SK-N-SH (cell line): ENCODE measurements around the gene UBE2K. TPM values are rescaled to one million over a fixed set of nuclear protein-coding genes. Genes with fewer than 3 reads are reported as not detected.
A peak's percentile ranks its signal among the peaks of the same experiment; 100 is the strongest.
"Not testable (repeated sequence)": the region's sequence is repeated elsewhere in the genome, so short reads cannot be mapped to it uniquely, and the experiment has no call there.

ENCODE experiments used
- CTCF ChIA-PET: fragments of 300-600, 350-600 bp; formaldehyde crosslinking; extraction: SDS; loops from one replicate; lab custom pipeline; 2021; lab: Yijun Ruan, JAX
- POLR2A ChIA-PET: fragments of 350-600 bp; sonication (Branson Sonifier 250); formaldehyde crosslinking; extraction: SDS; loops from one replicate; lab custom pipeline; 2020; ENCODE audit warnings: antibody characterized with exemption, inconsistent platforms; lab: Yijun Ruan, JAX
- DNase-seq: peaks from one replicate; pipeline ENCODE4 v3.0.0; 2012
- H2AFZ ChIP-seq: fragments of 200-600 bp; sonication (generic); 2 replicates; pipeline ENCODE4 v1.8.1; 2016; ENCODE audit warnings: antibody characterized with exemption, mild to moderate bottlenecking, low read depth
- H3F3A ChIP-seq: fragments of 200-600 bp; sonication (generic); replicated peaks from 2 replicates; pipeline ENCODE3; 2016; ENCODE audit warnings: antibody characterized with exemption, mild to moderate bottlenecking; ENCODE audit not compliant: insufficient read depth
- H3K27ac ChIP-seq, 2 experiments: fragments of 200-500 bp in 1 of 2; fragments of 200-600 bp in 1 of 2; sonication (Bioruptor generic) in 1 of 2; sonication (generic), shearing (Covaris generic) in 1 of 2; 2 replicates each; pipeline versions ENCODE4 v1.5.1 to v1.6.1; 2014 to 2016; ENCODE audit warnings: low read depth in 2 of 2, inconsistent platforms in 1 of 2, low read length in 1 of 2, mild to moderate bottlenecking in 1 of 2, mixed read lengths in 1 of 2
- H3K27me3 ChIP-seq: fragments of 200-600 bp; sonication (generic), shearing (Covaris generic); 2 replicates; pipeline ENCODE4 v1.6.1; 2016; ENCODE audit warnings: mixed run types; ENCODE audit not compliant: insufficient read depth
- H3K36me3 ChIP-seq, 2 experiments: fragments of 200-500 bp in 1 of 2; fragments of 200-600 bp in 1 of 2; sonication (Bioruptor generic) in 1 of 2; sonication (generic) in 1 of 2; replicated peaks in 1 of 2; 2 replicates each; pipeline versions ENCODE3 to v1.5.1; 2014 to 2016; ENCODE audit warnings: low read length in 1 of 2, mild to moderate bottlenecking in 1 of 2; ENCODE audit not compliant: insufficient read depth in 2 of 2, control insufficient read depth in 1 of 2
- H3K4me1 ChIP-seq, 2 experiments: fragments of 200-500 bp in 1 of 2; fragments of 200-600 bp in 1 of 2; sonication (Bioruptor generic) in 1 of 2; sonication (generic), shearing (Covaris generic) in 1 of 2; 2 replicates each; pipeline versions ENCODE4 v1.5.1 to v1.6.1; 2014 to 2016; ENCODE audit warnings: low read depth in 1 of 2, low read length in 1 of 2, mixed run types in 1 of 2; ENCODE audit not compliant: insufficient read depth in 2 of 2, control insufficient read depth in 1 of 2
- H3K4me2 ChIP-seq: fragments of 200-600 bp; sonication (generic), shearing (Covaris generic); 2 replicates; pipeline ENCODE4 v1.6.1; 2017; ENCODE audit warnings: mixed run types
- H3K4me3 ChIP-seq, 2 experiments: fragments of 200-500 bp in 1 of 2; fragments of 200-600 bp in 1 of 2; sonication (Bioruptor generic) in 1 of 2; sonication (generic), shearing (Covaris generic) in 1 of 2; 2 replicates each; pipeline versions ENCODE4 v1.5.1 to v1.8.1; 2014 to 2016; ENCODE audit warnings: low read depth in 2 of 2, inconsistent platforms in 1 of 2, low read length in 1 of 2, mild to moderate bottlenecking in 1 of 2, mixed read lengths in 1 of 2, moderate library complexity in 1 of 2
- H3K79me2 ChIP-seq: fragments of 200-600 bp; sonication (generic); 2 replicates; pipeline ENCODE4 v1.8.1; 2017; ENCODE audit warnings: mild to moderate bottlenecking; ENCODE audit not compliant: insufficient read depth
- H3K9ac ChIP-seq: fragments of 200-600 bp; sonication (generic); 2 replicates; pipeline ENCODE4 v1.6.1; 2017; ENCODE audit warnings: mixed run types
- H3K9me2 ChIP-seq: fragments of 200-600 bp; sonication (generic); 2 replicates; pipeline ENCODE4 v1.6.1; 2017; ENCODE audit warnings: mixed run types
- H3K9me3 ChIP-seq: fragments of 200-600 bp; sonication (generic); 2 replicates; pipeline ENCODE4 v1.6.1; 2017; ENCODE audit warnings: mixed run types, mild to moderate bottlenecking, moderate library complexity
- H4K20me1 ChIP-seq: fragments of 200-600 bp; sonication (generic); 2 replicates; pipeline ENCODE4 v1.6.1; 2017; ENCODE audit warnings: mild to moderate bottlenecking, mixed run types; ENCODE audit not compliant: insufficient read depth
- WGBS: methylation state at CpG from one replicate; pipeline ENCODE4 v1.1.6; 2017; ENCODE audit warnings: low lambda C conversion rate; 5-methylcytosine and 5-hydroxymethylcytosine counted together
- polyA plus RNA-seq, 3 experiments: library from polyadenylated mRNA; depleted of rRNA; stranded (reverse); fragments of >200 nt; gene quantifications; 2 replicates each; pipeline ENCODE4 v1.2.3, GENCODE V29; 2012
- TF ChIP-seq, protein P1 (sequence below): IDR thresholded peaks from 2 replicates; pipeline ENCODE4; 2012

UBE2K gene
- polyA plus RNA-seq, 1 of the 3 experiments (the other 2 are of a cell fraction) = 102 TPM

DNA sequence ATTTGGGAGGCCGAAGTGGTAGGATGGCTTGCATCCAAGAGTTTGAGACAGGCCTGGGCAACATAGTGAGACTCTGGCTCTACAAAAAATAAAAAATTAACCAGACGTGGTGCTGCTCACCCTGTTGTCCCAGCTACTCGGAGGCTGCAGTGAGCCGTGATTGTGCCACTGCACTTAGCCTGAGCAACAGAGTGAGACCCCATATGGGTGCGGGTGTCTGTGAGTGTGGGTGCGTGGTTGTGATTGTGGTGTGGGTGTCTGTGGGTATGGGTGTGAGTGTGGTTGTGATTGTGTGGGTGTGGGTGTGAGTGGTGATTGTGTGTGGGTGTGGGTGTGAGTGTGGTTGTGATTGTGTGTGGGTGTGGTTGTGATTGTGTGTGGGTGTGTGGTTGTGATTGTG is 114.6 kb downstream of the UBE2K start (continued):
- TF ChIP-seq, protein P1, sequence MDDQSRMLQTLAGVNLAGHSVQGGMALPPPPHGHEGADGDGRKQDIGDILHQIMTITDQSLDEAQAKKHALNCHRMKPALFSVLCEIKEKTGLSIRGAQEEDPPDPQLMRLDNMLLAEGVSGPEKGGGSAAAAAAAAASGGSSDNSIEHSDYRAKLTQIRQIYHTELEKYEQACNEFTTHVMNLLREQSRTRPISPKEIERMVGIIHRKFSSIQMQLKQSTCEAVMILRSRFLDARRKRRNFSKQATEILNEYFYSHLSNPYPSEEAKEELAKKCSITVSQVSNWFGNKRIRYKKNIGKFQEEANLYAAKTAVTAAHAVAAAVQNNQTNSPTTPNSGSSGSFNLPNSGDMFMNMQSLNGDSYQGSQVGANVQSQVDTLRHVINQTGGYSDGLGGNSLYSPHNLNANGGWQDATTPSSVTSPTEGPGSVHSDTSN = no peak

DNA sequence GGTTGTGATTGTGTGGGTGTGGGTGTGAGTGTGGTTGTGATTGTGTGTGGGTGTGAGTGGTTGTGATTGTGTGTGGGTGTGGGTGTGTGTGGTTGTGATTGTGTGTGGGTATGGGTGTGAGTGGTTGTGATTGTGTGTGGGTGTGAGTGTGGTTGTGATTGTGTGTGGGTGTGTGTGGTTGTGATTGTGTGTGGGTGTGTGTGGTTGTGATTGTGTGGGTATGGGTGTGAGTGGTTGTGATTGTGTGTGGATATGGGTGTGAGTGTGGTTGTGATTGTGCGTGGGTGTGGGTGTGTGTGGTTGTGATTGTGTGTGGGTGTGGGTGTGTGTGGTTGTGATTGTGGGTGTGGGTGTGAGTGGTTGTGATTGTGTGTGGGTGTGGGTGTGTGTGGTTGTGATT is 115.1 kb downstream of the UBE2K start:
- H3K79me2 ChIP-seq, H3K4me1 ChIP-seq, H2AFZ ChIP-seq, H4K20me1 ChIP-seq, DNase-seq, H3K4me3 ChIP-seq, H3K27ac ChIP-seq, H3K36me3 ChIP-seq, CTCF ChIA-PET, H3K27me3 ChIP-seq, H3K9ac ChIP-seq, H3K9me2 ChIP-seq, POLR2A ChIA-PET, H3K9me3 ChIP-seq, H3K4me2 ChIP-seq: not testable (repeated sequence)
- WGBS = 0% methylated on average over 1 of the region's 1 CpG
- peaks cover 13% of the 10 kb centered on the region for H3F3A ChIP-seq

DNA sequence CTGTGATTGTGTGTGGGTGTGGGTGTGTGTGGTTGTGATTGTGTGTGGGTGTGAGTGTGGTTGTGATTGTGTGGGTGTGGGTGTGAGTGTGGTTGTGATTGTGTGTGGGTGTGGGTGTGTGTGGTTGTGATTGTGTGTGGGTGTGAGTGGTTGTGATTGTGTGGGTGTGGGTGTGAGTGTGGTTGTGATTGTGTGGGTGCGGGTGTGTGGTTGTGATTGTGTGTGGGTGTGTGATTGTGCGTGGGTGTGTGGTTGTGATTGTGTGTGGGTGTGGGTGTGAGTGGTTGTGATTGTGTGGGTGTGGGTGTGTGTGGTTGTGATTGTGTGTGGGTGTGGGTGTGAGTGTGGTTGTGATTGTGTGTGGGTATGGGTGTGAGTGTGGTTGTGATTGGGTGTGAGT is 115.8 kb downstream of the UBE2K start:
- CTCF ChIA-PET, H3K9ac ChIP-seq, H3K27ac ChIP-seq, DNase-seq, H3K79me2 ChIP-seq, H3K4me2 ChIP-seq, H3K9me2 ChIP-seq, H3K4me3 ChIP-seq, POLR2A ChIA-PET, H3K27me3 ChIP-seq, H3K36me3 ChIP-seq, H2AFZ ChIP-seq, H4K20me1 ChIP-seq, H3K9me3 ChIP-seq, H3K4me1 ChIP-seq: not testable (repeated sequence)
- peaks cover 13% of the 10 kb centered on the region for H3F3A ChIP-seq
- WGBS = 71% methylated on average over 2 of the region's 2 CpGs

DNA sequence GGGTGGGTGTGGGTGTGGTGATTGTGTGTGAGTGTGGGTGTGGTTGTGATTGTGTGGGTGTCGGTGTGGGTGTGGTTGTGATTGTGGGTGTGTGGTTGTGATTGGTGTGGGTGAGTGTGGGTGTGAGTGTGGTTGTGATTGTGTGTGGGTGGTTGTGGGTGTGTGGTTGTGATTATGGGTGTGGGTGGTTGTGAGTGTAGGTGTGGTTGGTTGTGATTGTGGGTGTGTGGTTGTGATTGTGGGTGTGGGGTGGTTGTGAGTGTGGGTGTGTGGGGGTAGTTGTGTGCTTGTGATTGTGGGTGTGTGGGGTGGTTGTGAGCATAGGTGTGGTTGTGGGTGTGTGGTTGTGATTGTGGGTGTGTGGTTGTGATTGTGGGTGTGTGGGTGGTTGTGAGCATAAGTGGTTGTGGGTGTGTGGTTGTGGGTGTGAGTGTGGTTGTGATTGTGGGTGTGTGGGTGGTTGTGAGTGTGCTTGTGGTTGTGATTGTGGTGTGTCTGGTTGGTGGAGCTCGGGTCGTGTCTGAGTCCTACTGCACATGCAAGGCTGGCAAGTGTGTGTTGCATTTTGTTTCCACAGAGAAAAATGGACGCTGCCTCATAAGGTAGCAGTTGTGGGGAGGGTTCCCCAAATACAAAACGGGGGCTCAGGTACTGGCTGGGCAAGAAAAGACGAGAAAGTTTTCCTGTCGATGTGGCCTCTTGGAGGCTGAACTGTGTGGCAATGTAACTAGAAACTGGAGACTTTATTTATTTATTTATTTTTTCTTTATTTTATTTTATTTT is 116.7 kb downstream of the UBE2K start:
- H3K36me3 ChIP-seq = no peaks in the 10 kb centered on the region
- no peak overlapping the region for H3K4me2 ChIP-seq
- CTCF ChIA-PET = no interaction called here
- no peak overlapping the region for H3K27ac ChIP-seq
- no peak overlapping the region for H3K4me3 ChIP-seq
- no peaks in the 10 kb centered on the region; a peak in 1 of 4 replicates for H3K4me1 ChIP-seq
- H2AFZ ChIP-seq = no peak overlapping the region
- H3K79me2 ChIP-seq = no peaks in the 10 kb centered on the region
- TF ChIP-seq, protein P1 = no peak
- POLR2A ChIA-PET = no interaction called here
- no peak overlapping the region for H3K9ac ChIP-seq
- no peaks in the 10 kb centered on the region for H4K20me1 ChIP-seq
- DNase-seq = peak; percentile 24
- H3F3A ChIP-seq = peaks cover 13% of the 10 kb centered on the region
- H3K9me3 ChIP-seq = no peaks in the 10 kb centered on the region
- no peaks in the 10 kb centered on the region for H3K27me3 ChIP-seq
- WGBS = 87% methylated on average over 7 of the region's 7 CpGs
- H3K9me2 ChIP-seq = no peaks in the 10 kb centered on the region
